MG63 (cell line): ENCODE results near the gene GJA10. TPM values are rescaled to one million over a fixed set of nuclear protein-coding genes. Genes with fewer than 3 reads are reported as not detected.

Source experiments
- DNase-seq: peaks from one replicate; pipeline ENCODE4 v3.0.0-alpha.2; 2020
- H3K27me3 ChIP-seq: fragments of 250-450 bp; sonication (Bioruptor Pico); 2 replicates; pipeline ENCODE4 v1.5.1; 2020; ENCODE audit warnings: mild to moderate bottlenecking, moderate library complexity
- H3K36me3 ChIP-seq: fragments of 250-450 bp; sonication (Bioruptor Pico); 2 replicates; pipeline ENCODE4 v1.5.1; 2020; ENCODE audit warnings: mild to moderate bottlenecking, moderate library complexity
- H3K4me3 ChIP-seq: fragments of 250-450 bp; sonication (Bioruptor Pico); 2 replicates; pipeline ENCODE4 v1.5.1; 2020; ENCODE audit warnings: mild to moderate bottlenecking, moderate library complexity
- H3K9me3 ChIP-seq: fragments of 250-450 bp; sonication (Bioruptor Pico); 2 replicates; pipeline ENCODE4 v1.5.1; 2020; ENCODE audit warnings: mild to moderate bottlenecking, moderate library complexity
- total RNA-seq: library from RNA; depleted of rRNA; stranded (reverse); fragments of >200 nt; shearing (Covaris generic); gene quantifications from 2 replicates; pipeline ENCODE4 v1.2.3, GENCODE V29; 2014; ENCODE audit warnings: low replicate concordance; rRNA removed

GJA10 gene
- total RNA-seq, 1 experiment from 2014 or later, result not detected

DNA sequence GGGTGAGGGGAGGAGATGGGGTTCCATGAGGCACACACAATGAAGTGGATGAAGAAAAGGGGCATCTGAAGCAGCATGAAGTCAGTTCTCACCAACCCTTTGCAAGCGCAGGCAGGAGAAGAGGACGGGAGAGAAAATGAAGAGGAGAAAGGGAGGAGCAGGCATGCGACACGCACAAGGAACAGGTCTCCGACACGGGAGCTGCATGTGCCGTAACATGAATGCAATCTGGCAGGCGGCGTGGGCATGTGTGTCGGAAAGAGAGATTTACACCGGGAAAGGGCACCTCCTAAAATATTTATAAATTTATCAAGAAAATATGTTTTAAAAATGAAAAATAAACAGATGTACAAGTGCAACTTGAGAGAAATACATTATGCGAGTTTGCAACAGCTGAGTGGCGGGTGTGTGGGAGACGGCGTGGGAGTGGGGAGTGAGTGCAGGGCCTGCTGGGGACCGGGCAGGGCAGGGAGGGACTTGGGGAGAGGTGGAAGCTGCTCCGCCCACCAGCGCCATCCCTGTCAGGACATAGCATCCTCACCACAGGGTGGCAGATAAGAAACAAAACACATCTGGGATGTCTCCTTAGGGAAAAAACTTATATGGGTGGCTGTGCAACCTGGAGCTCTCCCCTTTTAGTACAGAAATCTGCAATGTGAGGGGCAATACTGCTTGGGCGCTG, 40.6 kb downstream of the GJA10 start:
- no peaks in the 10 kb centered on the region for H3K27me3 ChIP-seq
- H3K36me3 ChIP-seq, result no peaks in the 10 kb centered on the region
- H3K4me3 ChIP-seq, result no peak overlapping the region
- H3K9me3 ChIP-seq, result no peaks in the 10 kb centered on the region
- DNase-seq, result no peak

GRCh38 chr6:89936177-89936576, 41.9 kb downstream of the GJA10 start:
- DNase-seq, result no peak
- Histone ChIP-seq H3K36me3 (no peaks in the 10 kb centered on the region), H3K9me3 (no peaks in the 10 kb centered on the region), H3K27me3 (no peaks in the 10 kb centered on the region), H3K4me3 (no peak overlapping the region)

- DNase-seq, result no peak
- no peak overlapping the region for H3K4me3 ChIP-seq
- no peaks in the 10 kb centered on the region for H3K27me3 ChIP-seq
- no peaks in the 10 kb centered on the region for H3K36me3 ChIP-seq
- no peaks in the 10 kb centered on the region for H3K9me3 ChIP-seq
Observed at GRCh38 chr6:89938014-89938413, 43.7 kb downstream of the GJA10 start.

GRCh38 chr6:89939144-89939543, 44.9 kb downstream of the GJA10 start:
- DNase-seq, result no peak

DNA sequence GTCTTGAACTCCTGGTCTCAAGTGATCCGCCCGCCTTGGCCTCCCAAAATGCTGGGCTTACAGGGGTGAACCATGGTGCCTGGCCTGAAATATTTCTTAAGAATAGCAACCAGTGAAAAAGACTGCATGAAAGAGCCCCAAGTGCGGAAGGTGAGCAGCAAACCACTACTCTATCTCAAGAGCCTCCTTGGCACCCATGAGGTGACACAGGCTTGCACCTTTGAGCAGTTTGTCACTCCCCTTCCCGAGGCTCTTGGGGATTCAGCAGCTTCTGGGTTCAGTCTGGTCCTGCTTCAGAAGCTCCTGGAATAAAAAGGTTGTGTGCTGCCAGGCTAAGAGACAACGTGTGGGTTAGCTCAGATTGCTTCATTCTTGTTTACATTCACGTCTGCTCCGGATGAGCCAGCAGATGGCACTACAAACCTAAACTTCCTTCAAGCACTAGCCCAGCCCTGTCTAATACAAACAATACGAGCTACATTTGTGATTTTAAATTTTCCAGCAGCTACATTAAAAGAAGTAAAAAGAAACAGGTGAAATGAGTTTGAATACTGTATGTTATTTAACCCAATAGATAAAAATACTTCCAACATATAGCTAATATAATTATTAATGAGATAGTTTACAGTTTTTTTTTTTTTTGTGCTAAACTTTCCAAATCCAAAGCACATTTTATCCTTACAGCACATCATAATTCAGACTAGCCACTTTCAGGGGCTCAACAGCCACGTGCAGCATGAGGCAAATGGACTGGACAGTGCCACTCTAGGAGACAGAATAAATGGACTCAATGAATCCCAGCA, 46.2 kb downstream of the GJA10 start:
- DNase-seq, result peak; percentile 36

More at GRCh38 chr6:89939144-89939543, 44.9 kb downstream of the GJA10 start:
- Histone ChIP-seq H3K4me3 (no peak overlapping the region), H3K36me3 (no peaks in the 10 kb centered on the region), H3K27me3 (no peaks in the 10 kb centered on the region), H3K9me3 (no peaks in the 10 kb centered on the region)

GRCh38 chr6:89941031-89941762, 46.9 kb downstream of the GJA10 start:
- Histone ChIP-seq H3K4me3 (no peak overlapping the region), H3K27me3 (no peaks in the 10 kb centered on the region), H3K36me3 (no peaks in the 10 kb centered on the region), H3K9me3 (no peaks in the 10 kb centered on the region)
- no peak for DNase-seq

More for the DNA sequence above, 46.2 kb downstream of the GJA10 start:
- Histone ChIP-seq H3K27me3 (no peaks in the 10 kb centered on the region), H3K9me3 (no peaks in the 10 kb centered on the region), H3K4me3 (no peak overlapping the region), H3K36me3 (no peaks in the 10 kb centered on the region)

DNA sequence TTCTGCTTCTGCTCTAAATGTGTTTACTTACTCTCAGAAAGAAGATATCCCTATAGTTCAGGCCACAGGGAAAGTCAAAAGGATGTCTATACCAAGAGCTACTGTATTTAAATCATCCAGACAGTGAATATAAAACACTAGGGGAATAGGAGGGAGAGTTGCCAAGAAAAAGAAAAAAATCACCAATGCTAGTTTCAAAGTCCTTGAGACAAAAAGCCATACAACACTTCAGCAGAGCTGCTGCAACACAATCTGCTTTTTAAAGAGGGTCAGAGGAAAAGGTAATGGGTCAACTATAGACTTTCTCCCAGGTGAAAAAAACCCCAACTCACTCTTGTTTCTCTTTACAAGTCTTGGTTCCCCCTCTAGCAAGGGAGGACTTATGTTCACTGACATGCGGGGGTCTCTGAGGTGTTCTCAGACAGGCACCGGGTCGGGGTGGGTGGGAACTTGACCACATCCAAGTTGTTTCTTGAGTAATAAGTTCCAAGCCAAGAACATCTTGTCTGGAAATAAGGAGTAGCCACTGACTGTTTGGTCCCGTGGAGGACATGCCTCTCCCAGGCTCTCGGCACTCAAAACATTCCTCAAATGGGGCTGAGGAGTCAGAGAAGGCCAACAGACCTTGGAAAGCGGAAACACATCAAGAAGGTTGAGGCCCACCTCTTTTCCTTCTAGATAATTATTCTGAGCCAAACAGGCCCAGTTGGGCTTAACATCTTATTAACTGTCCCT, 47.7 kb downstream of the GJA10 start:
- no peak for DNase-seq

GRCh38 chr6:89942601-89943000, 48.3 kb downstream of the GJA10 start:
- no peaks in the 10 kb centered on the region for H3K9me3 ChIP-seq
- no peak for DNase-seq
- no peaks in the 10 kb centered on the region for H3K27me3 ChIP-seq
- no peak overlapping the region for H3K4me3 ChIP-seq
- no peaks in the 10 kb centered on the region for H3K36me3 ChIP-seq

More for the DNA sequence above, 47.7 kb downstream of the GJA10 start:
- Histone ChIP-seq H3K36me3 (no peaks in the 10 kb centered on the region), H3K4me3 (no peak overlapping the region), H3K27me3 (no peaks in the 10 kb centered on the region), H3K9me3 (no peaks in the 10 kb centered on the region)

DNA sequence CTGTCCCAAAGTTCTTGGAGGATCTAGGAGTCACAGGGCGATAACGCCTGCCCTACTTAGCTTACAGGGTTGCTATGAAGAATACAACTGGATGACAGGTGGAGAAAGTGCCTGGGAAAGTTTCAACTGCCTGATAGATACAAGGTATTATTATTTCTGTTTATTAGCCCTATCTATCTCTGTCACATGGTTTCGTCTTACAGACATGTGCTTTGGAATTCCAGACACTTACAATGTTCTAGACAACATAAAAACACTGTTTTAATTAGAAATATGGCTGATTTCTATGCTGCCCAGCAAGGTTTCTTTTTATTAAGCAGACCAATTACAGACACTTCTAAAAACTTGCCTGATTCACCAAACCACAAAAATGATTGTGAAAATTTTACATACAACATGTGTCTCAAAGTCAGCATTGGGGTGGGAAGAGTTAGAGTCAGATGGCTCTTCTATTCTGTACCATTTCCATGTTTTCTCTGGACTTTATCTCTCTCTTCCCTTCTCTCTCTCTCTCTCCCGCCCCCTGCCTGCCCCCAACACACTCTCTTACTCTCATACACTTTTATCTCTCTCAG, 50.0 kb downstream of the GJA10 start:
- Histone ChIP-seq H3K4me3 (no peak overlapping the region), H3K27me3 (no peaks in the 10 kb centered on the region), H3K36me3 (no peaks in the 10 kb centered on the region), H3K9me3 (no peaks in the 10 kb centered on the region)
- no peak for DNase-seq

GRCh38 chr6:89944826-89945407, 50.6 kb downstream of the GJA10 start:
- no peak overlapping the region for H3K4me3 ChIP-seq
- no peak for DNase-seq
- H3K36me3 ChIP-seq, result no peaks in the 10 kb centered on the region
- H3K27me3 ChIP-seq, result no peaks in the 10 kb centered on the region
- no peaks in the 10 kb centered on the region for H3K9me3 ChIP-seq

Other genes with a start within 250 kb of the GJA10 start
- 10.1 and 16.6 TPM in 2 replicates for gene MDN1, start 74.7 kb upstream of the GJA10 start, total RNA-seq
- gene CASP8AP2, start 64.6 kb upstream of the GJA10 start, total RNA-seq, result 5.6 and 11.9 TPM in 2 replicates